Endothelial cell of umbilical vein (primary cell): ENCODE data around the gene ACSS1.

Experiments used
- POLR2AphosphoS5 ChIP-seq: IDR thresholded peaks from 2 replicates; pipeline ENCODE4 v1.6.1; 2012; ENCODE audit warnings: low read depth, mild to moderate bottlenecking, control low read depth, low read length, moderate library complexity; ENCODE audit not compliant: insufficient read depth
- TF ChIP-seq, protein P1 (sequence below), 2 donors: IDR thresholded peaks; 1 replicate in 1 of 2; 2 replicates in 1 of 2; pipeline ENCODE4 v1.5.1; 2011; ENCODE audit warnings: low read length in 2 of 2, mild to moderate bottlenecking in 2 of 2, moderate library complexity in 2 of 2, control low read depth in 1 of 2, inconsistent platforms in 1 of 2, low read depth in 1 of 2; ENCODE audit not compliant: insufficient read depth in 1 of 2; ENCODE audit errors: extremely low read depth in 1 of 2

GRCh38 chr20:24970754-24971153 lies 87.2 kb downstream of the ACSS1 start:
- TF ChIP-seq, protein P1, sequence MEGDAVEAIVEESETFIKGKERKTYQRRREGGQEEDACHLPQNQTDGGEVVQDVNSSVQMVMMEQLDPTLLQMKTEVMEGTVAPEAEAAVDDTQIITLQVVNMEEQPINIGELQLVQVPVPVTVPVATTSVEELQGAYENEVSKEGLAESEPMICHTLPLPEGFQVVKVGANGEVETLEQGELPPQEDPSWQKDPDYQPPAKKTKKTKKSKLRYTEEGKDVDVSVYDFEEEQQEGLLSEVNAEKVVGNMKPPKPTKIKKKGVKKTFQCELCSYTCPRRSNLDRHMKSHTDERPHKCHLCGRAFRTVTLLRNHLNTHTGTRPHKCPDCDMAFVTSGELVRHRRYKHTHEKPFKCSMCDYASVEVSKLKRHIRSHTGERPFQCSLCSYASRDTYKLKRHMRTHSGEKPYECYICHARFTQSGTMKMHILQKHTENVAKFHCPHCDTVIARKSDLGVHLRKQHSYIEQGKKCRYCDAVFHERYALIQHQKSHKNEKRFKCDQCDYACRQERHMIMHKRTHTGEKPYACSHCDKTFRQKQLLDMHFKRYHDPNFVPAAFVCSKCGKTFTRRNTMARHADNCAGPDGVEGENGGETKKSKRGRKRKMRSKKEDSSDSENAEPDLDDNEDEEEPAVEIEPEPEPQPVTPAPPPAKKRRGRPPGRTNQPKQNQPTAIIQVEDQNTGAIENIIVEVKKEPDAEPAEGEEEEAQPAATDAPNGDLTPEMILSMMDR (IDR thresholded peaks at IDR 0.05; ENCODE audit: extremely low read depth in 1 of 2, insufficient read depth in 1 of 2, low read depth in 1 of 2, low read length in 2 of 2): no peak
- no peak for TF ChIP-seq POLR2AphosphoS5
